AG10803 (cell line): ENCODE results near the gene FRMD4A.

ENCODE experiments used
- DNase-seq: peaks from one replicate; pipeline ENCODE4 v3.0.0; 2010; ENCODE audit warnings: low read depth
- H3K4me3 ChIP-seq: 2 replicates; pipeline ENCODE4 v1.5.1; 2011; ENCODE audit warnings: mild to moderate bottlenecking, low read length, control low read depth
- CTCF ChIP-seq: conservative IDR thresholded peaks from 2 replicates; pipeline ENCODE4 v1.5.1; 2011; ENCODE audit warnings: mild to moderate bottlenecking, low read length, control low read depth, inconsistent platforms

Gene FRMD4A

GRCh38 chr10:13652860-13653259, 677.9 kb downstream of the FRMD4A start:
- no peak overlapping the region for H3K4me3 ChIP-seq
- TF ChIP-seq CTCF = no peak
- no peak for DNase-seq

- no peak for TF ChIP-seq CTCF
Observed at GRCh38 chr10:13651969-13652720, 678.6 kb downstream of the FRMD4A start.

GRCh38 chr10:13650961-13651360, 679.8 kb downstream of the FRMD4A start:
- DNase-seq = no peak
- H3K4me3 ChIP-seq = no peak overlapping the region
- no peak for TF ChIP-seq CTCF

More at GRCh38 chr10:13651969-13652720, 678.6 kb downstream of the FRMD4A start:
- no peak overlapping the region for H3K4me3 ChIP-seq
- no peak for DNase-seq

- no peak for TF ChIP-seq CTCF
- DNase-seq = no peak
- no peak overlapping the region for H3K4me3 ChIP-seq
Observed at GRCh38 chr10:13649844-13650520, 680.7 kb downstream of the FRMD4A start.

- H3K4me3 ChIP-seq = no peak overlapping the region
- no peak for TF ChIP-seq CTCF
Observed at GRCh38 chr10:13648425-13648824, 682.3 kb downstream of the FRMD4A start.

GRCh38 chr10:13644866-13645265, 685.9 kb downstream of the FRMD4A start:
- TF ChIP-seq CTCF = no peak
- H3K4me3 ChIP-seq = no peak overlapping the region
- DNase-seq = no peak

More at GRCh38 chr10:13648425-13648824, 682.3 kb downstream of the FRMD4A start:
- DNase-seq = no peak

- no peak for TF ChIP-seq CTCF
- no peak for DNase-seq
- no peak overlapping the region for H3K4me3 ChIP-seq
Observed at GRCh38 chr10:13643016-13643415, 687.7 kb downstream of the FRMD4A start.
